ENCODE data around the gene MARVELD1. TPM values are rescaled to one million over a fixed set of nuclear protein-coding genes. Genes with fewer than 3 reads are reported as not detected.

Gene MARVELD1
- total and polyA plus RNA-seq, 2 of the 8 experiments (the other 6 are each of a cell fraction or from before 2014, with no cell fraction given) = 28.1 to 37.3 TPM

DNA sequence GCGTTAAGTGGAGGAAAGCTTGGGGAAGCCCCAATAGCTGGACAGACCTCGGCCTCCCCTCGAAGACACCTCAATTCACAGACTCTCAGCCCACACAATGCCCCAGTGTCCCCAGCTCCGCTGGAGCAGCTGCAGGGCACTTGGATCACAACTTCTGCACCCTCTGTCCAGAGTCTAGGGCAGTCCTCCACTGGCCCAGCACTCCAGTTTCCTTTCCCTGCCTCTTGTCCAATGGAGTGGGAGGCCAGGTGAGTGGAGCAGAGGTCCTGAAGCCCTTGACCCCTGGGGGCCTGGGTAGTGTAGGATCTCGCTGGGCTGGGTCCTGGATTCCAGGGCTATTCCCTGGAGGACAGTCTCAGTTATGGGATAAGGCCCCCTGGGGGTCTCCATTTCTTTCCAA is 46.4 kb downstream of the MARVELD1 start:
- H2BK15ac ChIP-seq (ENCODE audit: low read length) = no peak overlapping the region
- no peak overlapping the region for H4K91ac ChIP-seq (replicated peaks; ENCODE audit: insufficient read length, low read length)
- peaks cover 1 to 2% of the 10 kb centered on the region in 2 experiments for H4K20me1 ChIP-seq (replicated peaks in 1 of 2; ENCODE audit: control insufficient read depth in 1 of 2, insufficient read depth in 2 of 2, low read length in 2 of 2)
- DNase-seq (ENCODE audit: low read depth in 1 of 2, low spot score in 2 of 2) (no peak), FAIRE-seq (no peak)
- H2BK12ac ChIP-seq (ENCODE audit: low read depth, low read length) = no peak overlapping the region
- no peak overlapping the region for H3K4ac ChIP-seq (replicated peaks; ENCODE audit: insufficient read length, low read depth, low read length)
- H3K9me3 ChIP-seq (ENCODE audit: insufficient read depth in 2 of 2, low read depth in 1 of 2, low read length in 1 of 2) = no peaks in the 10 kb centered on the region
- H2BK120ac ChIP-seq (replicated peaks; ENCODE audit: low read depth, low read length) = no peak overlapping the region
- no peaks in the 10 kb centered on the region for H3K27me3 ChIP-seq (replicated peaks in 1 of 4; ENCODE audit: control insufficient read depth in 3 of 4, extremely low read depth in 1 of 4, insufficient read depth in 3 of 4, low read length in 3 of 4)
- H3K14ac ChIP-seq (ENCODE audit: insufficient read length) = no peak overlapping the region
- H3K27ac ChIP-seq (ENCODE audit: low read depth, low read length) = no peak overlapping the region
- no peak overlapping the region for H2AK5ac ChIP-seq (ENCODE audit: low read depth, low read length)
- no peak overlapping the region for H3K4me2 ChIP-seq (ENCODE audit: insufficient read depth in 1 of 2, low read depth in 2 of 2, low read length in 2 of 2)
- no peak overlapping the region for H3K56ac ChIP-seq (replicated peaks; ENCODE audit: insufficient read length, low read depth, low read length)
- no peak overlapping the region for H3K4me3 ChIP-seq (ENCODE audit: extremely low read depth in 1 of 4, insufficient read depth in 2 of 4, low read depth in 3 of 4, low read length in 4 of 4)
- ChIA-PET POLR2A (ENCODE audit: partially characterized antibody) (interaction anchor here (0.7 to 4.9 kb wide), 4 partner anchors 10 to 102 kb away, joined by 3 to 30 read pairs (median 5); partner anchors contain the start of gene SFRP5), CTCF (ENCODE audit: partially characterized antibody) (interaction anchor here (0.9 to 8.5 kb wide), 26 partner anchors 10 to 283 kb away, joined by 3 to 77 read pairs (median 4); partner anchors contain the start of genes GOLGA7B, SFRP5 and ZFYVE27)
- no peak overlapping the region for H2BK20ac ChIP-seq (ENCODE audit: low read length)
- H4K8ac ChIP-seq (ENCODE audit: extremely low read depth, insufficient read depth, low read length) = no peak overlapping the region
- no peaks in the 10 kb centered on the region for H3K79me1 ChIP-seq (ENCODE audit: low read depth, low read length)
- no peak overlapping the region for H2BK5ac ChIP-seq (ENCODE audit: low read depth, low read length)
- H3K23me2 ChIP-seq (ENCODE audit: low read depth, low read length) = no peaks in the 10 kb centered on the region
- H3K79me2 ChIP-seq (ENCODE audit: control insufficient read depth in 1 of 2, insufficient read depth in 2 of 2, low read length in 2 of 2) = no peaks in the 10 kb centered on the region
- peaks cover 3 to 17% (median 15%) of the 10 kb centered on the region in 4 experiments; a peak in 7 of 8 replicates for H3K36me3 ChIP-seq (ENCODE audit: control insufficient read depth in 2 of 4, insufficient read depth in 4 of 4, low read length in 3 of 4)
- no peak overlapping the region for H4K5ac ChIP-seq (ENCODE audit: insufficient read length, low read depth, low read length)
- 90% methylated on average over 5 of the region's 5 CpGs; no CpG with 5 or more reads in 1 of the 2 experiments for WGBS, 2 experiments (ENCODE audit: extremely low coverage in 1 of 2, insufficient coverage in 1 of 2, insufficient read length in 1 of 2, insufficient replicate concordance in 2 of 2, low coverage in 1 of 2, low lambda C conversion rate in 2 of 2, missing lambda C conversion rate in 1 of 2)
- no peak overlapping the region for H3K9ac ChIP-seq (replicated peaks in 1 of 4; ENCODE audit: extremely low read depth in 1 of 4, low read depth in 3 of 4, low read length in 3 of 4)
- H3K4me1 ChIP-seq (replicated peaks in 1 of 4; ENCODE audit: control insufficient read depth in 3 of 4, insufficient read depth in 4 of 4, low read length in 3 of 4) = peaks cover 0 to 14% (median 7%) of the 10 kb centered on the region in 4 experiments; a peak in 6 of 7 replicates
- no peak overlapping the region for H2AFZ ChIP-seq (ENCODE audit: low read length)
- H3K23ac ChIP-seq (ENCODE audit: insufficient read length) = no peak overlapping the region
- H3K18ac ChIP-seq (ENCODE audit: extremely low read depth, low read length) = no peak overlapping the region
- TF ChIP-seq ATF3 (IDR thresholded peaks at IDR 0.05; ENCODE audit: insufficient read depth, low read depth, low read length) (no peak), EGR1 (IDR thresholded peaks at IDR 0.05; ENCODE audit: borderline replicate concordance, low read depth, low read length) (no peak), POU5F1 (IDR thresholded peaks at IDR 0.05; ENCODE audit: low read depth, low read length) (no peak), RFX5 (IDR thresholded peaks at IDR 0.05; ENCODE audit: borderline replicate concordance, low read depth, low read length) (no peak), EP300 (IDR thresholded peaks at IDR 0.05; ENCODE audit: borderline replicate concordance in 1 of 2, low read depth in 2 of 2, low read length in 2 of 2) (no peak), KDM1A (IDR thresholded peaks at IDR 0.05; ENCODE audit: borderline replicate concordance, low read length) (no peak), KDM4A (IDR thresholded peaks at IDR 0.05; ENCODE audit: low read depth, low read length, severe bottlenecking) (no peak), TAF7 (optimal IDR thresholded peaks at IDR 0.05; ENCODE audit: borderline replicate concordance, low read depth, low read length) (no peak), MAX (IDR thresholded peaks at IDR 0.05) (no peak), KDM5A (IDR thresholded peaks at IDR 0.05; ENCODE audit: low read length) (no peak)
